SK-N-SH (cell line): ENCODE measurements around the gene PLCB1.

Experiments used
- ELF1 ChIP-seq: IDR thresholded peaks from 2 replicates; pipeline ENCODE4 v1.4.0; 2012
- EP300 ChIP-seq, 2 experiments: IDR thresholded peaks; 2 replicates each; pipeline versions ENCODE4 v1.4.0 to v1.6.1; 2012; ENCODE audit warnings: borderline replicate concordance in 1 of 2, low read depth in 1 of 2, low read length in 1 of 2
- FOSL2 ChIP-seq: IDR thresholded peaks from 2 replicates; pipeline ENCODE4 v1.4.0; 2012; ENCODE audit warnings: low read depth, mild to moderate bottlenecking, moderate library complexity, borderline replicate concordance
- FOXM1 ChIP-seq: IDR thresholded peaks from 2 replicates; pipeline ENCODE4 v1.4.0; 2012; ENCODE audit warnings: low read depth, mild to moderate bottlenecking
- MAX ChIP-seq: IDR thresholded peaks from 2 replicates; pipeline ENCODE4 v1.4.0; 2012; ENCODE audit warnings: low read depth
- MEF2A ChIP-seq: IDR thresholded peaks from 2 replicates; pipeline ENCODE4 v1.4.0; 2012; ENCODE audit warnings: low read depth, borderline replicate concordance
- MXI1 ChIP-seq: IDR thresholded peaks from 2 replicates; pipeline ENCODE4 v1.6.1; 2012; ENCODE audit warnings: mild to moderate bottlenecking, low read depth, low read length, improper control_type of control experiment
- NFIC ChIP-seq: IDR thresholded peaks from 2 replicates; pipeline ENCODE4 v1.4.0; 2012; ENCODE audit warnings: borderline replicate concordance
- RAD21 ChIP-seq: IDR thresholded peaks from 2 replicates; pipeline ENCODE4 v1.6.1; 2012; ENCODE audit warnings: mild to moderate bottlenecking, low read length
- RFX5 ChIP-seq: IDR thresholded peaks from 2 replicates; pipeline ENCODE4 v1.6.1; 2012; ENCODE audit warnings: mild to moderate bottlenecking, improper control_type of control experiment, low read length
- SIN3A ChIP-seq: IDR thresholded peaks from 2 replicates; pipeline ENCODE4 v1.6.1; 2012; ENCODE audit warnings: low read depth, mild to moderate bottlenecking, low read length, moderate library complexity, borderline replicate concordance
- TF ChIP-seq, protein P1 (sequence below): IDR thresholded peaks from 2 replicates; pipeline ENCODE4 v1.6.1; 2012; ENCODE audit warnings: mild to moderate bottlenecking, low read depth, low read length, moderate library complexity
- TF ChIP-seq, protein P2 (sequence below): fragments of 200-600 bp; sonication (generic); IDR thresholded peaks from 2 replicates; pipeline ENCODE4 v1.6.1; 2017; ENCODE audit warnings: antibody characterized with exemption, mild to moderate bottlenecking, moderate library complexity
- TF ChIP-seq, protein P3 (sequence below): fragments of 150-350 bp; IDR thresholded peaks from 2 replicates; pipeline ENCODE4 v1.6.1; 2016; ENCODE audit warnings: mild to moderate bottlenecking, low read depth, low read length

GRCh38 chr20:8221887-8222419 lies 89.9 kb downstream of the PLCB1 start:
- TF ChIP-seq, protein P1, sequence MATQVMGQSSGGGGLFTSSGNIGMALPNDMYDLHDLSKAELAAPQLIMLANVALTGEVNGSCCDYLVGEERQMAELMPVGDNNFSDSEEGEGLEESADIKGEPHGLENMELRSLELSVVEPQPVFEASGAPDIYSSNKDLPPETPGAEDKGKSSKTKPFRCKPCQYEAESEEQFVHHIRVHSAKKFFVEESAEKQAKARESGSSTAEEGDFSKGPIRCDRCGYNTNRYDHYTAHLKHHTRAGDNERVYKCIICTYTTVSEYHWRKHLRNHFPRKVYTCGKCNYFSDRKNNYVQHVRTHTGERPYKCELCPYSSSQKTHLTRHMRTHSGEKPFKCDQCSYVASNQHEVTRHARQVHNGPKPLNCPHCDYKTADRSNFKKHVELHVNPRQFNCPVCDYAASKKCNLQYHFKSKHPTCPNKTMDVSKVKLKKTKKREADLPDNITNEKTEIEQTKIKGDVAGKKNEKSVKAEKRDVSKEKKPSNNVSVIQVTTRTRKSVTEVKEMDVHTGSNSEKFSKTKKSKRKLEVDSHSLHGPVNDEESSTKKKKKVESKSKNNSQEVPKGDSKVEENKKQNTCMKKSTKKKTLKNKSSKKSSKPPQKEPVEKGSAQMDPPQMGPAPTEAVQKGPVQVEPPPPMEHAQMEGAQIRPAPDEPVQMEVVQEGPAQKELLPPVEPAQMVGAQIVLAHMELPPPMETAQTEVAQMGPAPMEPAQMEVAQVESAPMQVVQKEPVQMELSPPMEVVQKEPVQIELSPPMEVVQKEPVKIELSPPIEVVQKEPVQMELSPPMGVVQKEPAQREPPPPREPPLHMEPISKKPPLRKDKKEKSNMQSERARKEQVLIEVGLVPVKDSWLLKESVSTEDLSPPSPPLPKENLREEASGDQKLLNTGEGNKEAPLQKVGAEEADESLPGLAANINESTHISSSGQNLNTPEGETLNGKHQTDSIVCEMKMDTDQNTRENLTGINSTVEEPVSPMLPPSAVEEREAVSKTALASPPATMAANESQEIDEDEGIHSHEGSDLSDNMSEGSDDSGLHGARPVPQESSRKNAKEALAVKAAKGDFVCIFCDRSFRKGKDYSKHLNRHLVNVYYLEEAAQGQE: no peak
- TF ChIP-seq, protein P2, sequence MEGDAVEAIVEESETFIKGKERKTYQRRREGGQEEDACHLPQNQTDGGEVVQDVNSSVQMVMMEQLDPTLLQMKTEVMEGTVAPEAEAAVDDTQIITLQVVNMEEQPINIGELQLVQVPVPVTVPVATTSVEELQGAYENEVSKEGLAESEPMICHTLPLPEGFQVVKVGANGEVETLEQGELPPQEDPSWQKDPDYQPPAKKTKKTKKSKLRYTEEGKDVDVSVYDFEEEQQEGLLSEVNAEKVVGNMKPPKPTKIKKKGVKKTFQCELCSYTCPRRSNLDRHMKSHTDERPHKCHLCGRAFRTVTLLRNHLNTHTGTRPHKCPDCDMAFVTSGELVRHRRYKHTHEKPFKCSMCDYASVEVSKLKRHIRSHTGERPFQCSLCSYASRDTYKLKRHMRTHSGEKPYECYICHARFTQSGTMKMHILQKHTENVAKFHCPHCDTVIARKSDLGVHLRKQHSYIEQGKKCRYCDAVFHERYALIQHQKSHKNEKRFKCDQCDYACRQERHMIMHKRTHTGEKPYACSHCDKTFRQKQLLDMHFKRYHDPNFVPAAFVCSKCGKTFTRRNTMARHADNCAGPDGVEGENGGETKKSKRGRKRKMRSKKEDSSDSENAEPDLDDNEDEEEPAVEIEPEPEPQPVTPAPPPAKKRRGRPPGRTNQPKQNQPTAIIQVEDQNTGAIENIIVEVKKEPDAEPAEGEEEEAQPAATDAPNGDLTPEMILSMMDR: no peak
- no peak for TF ChIP-seq RFX5
- TF ChIP-seq EP300 (IDR thresholded peaks at IDR 0.05; ENCODE audit: borderline replicate concordance in 1 of 2, low read depth in 1 of 2, low read length in 1 of 2): no peak
- no peak for TF ChIP-seq MAX
- TF ChIP-seq FOSL2: no peak
- no peak for TF ChIP-seq MXI1
- TF ChIP-seq MEF2A: no peak
- TF ChIP-seq FOXM1: no peak
- no peak for TF ChIP-seq ELF1
- TF ChIP-seq SIN3A: no peak
- no peak for TF ChIP-seq NFIC
- TF ChIP-seq RAD21: no peak
- TF ChIP-seq, protein P3, sequence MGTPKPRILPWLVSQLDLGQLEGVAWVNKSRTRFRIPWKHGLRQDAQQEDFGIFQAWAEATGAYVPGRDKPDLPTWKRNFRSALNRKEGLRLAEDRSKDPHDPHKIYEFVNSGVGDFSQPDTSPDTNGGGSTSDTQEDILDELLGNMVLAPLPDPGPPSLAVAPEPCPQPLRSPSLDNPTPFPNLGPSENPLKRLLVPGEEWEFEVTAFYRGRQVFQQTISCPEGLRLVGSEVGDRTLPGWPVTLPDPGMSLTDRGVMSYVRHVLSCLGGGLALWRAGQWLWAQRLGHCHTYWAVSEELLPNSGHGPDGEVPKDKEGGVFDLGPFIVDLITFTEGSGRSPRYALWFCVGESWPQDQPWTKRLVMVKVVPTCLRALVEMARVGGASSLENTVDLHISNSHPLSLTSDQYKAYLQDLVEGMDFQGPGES: no peak
